ENCODE results near the gene TMEM179.

The TMEM179 gene

GRCh38 chr14:104598039-104598909 is 6.3 kb downstream of the TMEM179 start:
- DNase-seq: no peak

- DNase-seq: no peak
These were observed 7.0 kb downstream of the TMEM179 start for GRCh38 chr14:104597576-104597975.

- DNase-seq: no peak
These were observed 7.6 kb downstream of the TMEM179 start for GRCh38 chr14:104596927-104597351.

GRCh38 chr14:104596451-104596918 is 8.1 kb downstream of the TMEM179 start:
- no peak for DNase-seq

- DNase-seq: no peak
These were observed 8.6 kb downstream of the TMEM179 start for GRCh38 chr14:104595911-104596450.

- no peak for DNase-seq
These were observed 9.4 kb downstream of the TMEM179 start for GRCh38 chr14:104595116-104595675.

GRCh38 chr14:104594310-104595046 is 10.1 kb downstream of the TMEM179 start:
- no peak for DNase-seq

GRCh38 chr14:104593710-104594136 is 10.8 kb downstream of the TMEM179 start:
- no peak for DNase-seq

GRCh38 chr14:104593241-104593701 is 11.3 kb downstream of the TMEM179 start:
- DNase-seq: no peak

- no peak for DNase-seq
These were observed 11.8 kb downstream of the TMEM179 start for GRCh38 chr14:104592785-104593184.

- no peak for DNase-seq
These were observed 12.3 kb downstream of the TMEM179 start for GRCh38 chr14:104592292-104592672.

GRCh38 chr14:104591506-104592291 is 12.9 kb downstream of the TMEM179 start:
- no peak for DNase-seq

- peak; percentile 24 for DNase-seq
These were observed 13.5 kb downstream of the TMEM179 start for GRCh38 chr14:104591031-104591430.

- DNase-seq: no peak
These were observed 14.2 kb downstream of the TMEM179 start for GRCh38 chr14:104590240-104590965.

GRCh38 chr14:104589338-104590195 is 15.0 kb downstream of the TMEM179 start:
- no peak for DNase-seq

GRCh38 chr14:104588066-104588857 is 16.3 kb downstream of the TMEM179 start:
- peak; percentile 70 for DNase-seq

- no peak for DNase-seq
These were observed 16.9 kb downstream of the TMEM179 start for GRCh38 chr14:104587641-104588040.

- no peak for DNase-seq
These were observed 17.5 kb downstream of the TMEM179 start for GRCh38 chr14:104586832-104587620.
